H9 (cell line): ENCODE data around the gene HLA-DOB. TPM values are rescaled to one million over a fixed set of nuclear protein-coding genes. Genes with fewer than 3 reads are reported as not detected.

Experiments
- DNase-seq: peaks from one replicate; pipeline ENCODE4 v3.0.0-alpha.2; 2017
- H2AFZ ChIP-seq: one replicate; pipeline ENCODE4 v1.6.1; 2013; ENCODE audit warnings: mild to moderate bottlenecking, low read length, control low read depth, moderate library complexity
- H2AK5ac ChIP-seq: 2 replicates; pipeline ENCODE4 v1.6.1; 2013; ENCODE audit warnings: low read length, control low read depth, mixed read lengths; ENCODE audit not compliant: insufficient read length
- H2BK120ac ChIP-seq: one replicate; pipeline ENCODE4 v1.6.1; 2013; ENCODE audit warnings: low read depth, mild to moderate bottlenecking, low read length, control low read depth, inconsistent platforms; ENCODE audit not compliant: poor library complexity, severe bottlenecking
- H2BK12ac ChIP-seq: 2 replicates; pipeline ENCODE4 v1.6.1; 2013; ENCODE audit warnings: low read length, control low read depth, mixed read lengths, low read depth; ENCODE audit not compliant: insufficient read length
- H2BK15ac ChIP-seq: 2 replicates; pipeline ENCODE4 v1.6.1; 2013; ENCODE audit warnings: low read depth, low read length, control low read depth
- H2BK20ac ChIP-seq: one replicate; pipeline ENCODE4 v1.6.1; 2013; ENCODE audit warnings: low read depth, mild to moderate bottlenecking, low read length, control low read depth, inconsistent platforms; ENCODE audit not compliant: poor library complexity, severe bottlenecking
- H2BK5ac ChIP-seq: 2 replicates; pipeline ENCODE4 v1.6.1; 2013; ENCODE audit warnings: low read length, control low read depth, mixed read lengths; ENCODE audit not compliant: insufficient read length
- H3K14ac ChIP-seq: 2 replicates; pipeline ENCODE4 v1.6.1; 2013; ENCODE audit warnings: low read length, control low read depth; ENCODE audit not compliant: insufficient read depth
- H3K18ac ChIP-seq: 2 replicates; pipeline ENCODE4 v1.6.1; 2013; ENCODE audit warnings: low read depth, mild to moderate bottlenecking, mixed read lengths, low read length, control low read depth; ENCODE audit not compliant: insufficient read length
- H3K23ac ChIP-seq: 2 replicates; pipeline ENCODE4 v1.6.1; 2013; ENCODE audit warnings: low read length, control low read depth, mixed read lengths, low read depth; ENCODE audit not compliant: insufficient read length
- H3K23me2 ChIP-seq: 2 replicates; pipeline ENCODE4 v1.6.1; 2013; ENCODE audit warnings: low read depth, mild to moderate bottlenecking, mixed read lengths, low read length, control low read depth; ENCODE audit not compliant: insufficient read length, poor library complexity, severe bottlenecking
- H3K27ac ChIP-seq: 2 replicates; pipeline ENCODE4 v1.5.1; 2013; ENCODE audit warnings: low read length, control low read depth, mixed read lengths, low read depth; ENCODE audit not compliant: insufficient read length
- H3K27me3 ChIP-seq: 2 replicates; pipeline ENCODE4 v1.6.1; 2013; ENCODE audit warnings: low read length, control low read depth, inconsistent platforms; ENCODE audit not compliant: insufficient read depth
- H3K4ac ChIP-seq: 2 replicates; pipeline ENCODE4 v1.6.1; 2013; ENCODE audit warnings: low read depth, mild to moderate bottlenecking, control low read depth, inconsistent platforms, low read length, moderate library complexity
- H3K4me1 ChIP-seq: 2 replicates; pipeline ENCODE4 v1.6.1; 2013; ENCODE audit warnings: low read length, control low read depth, inconsistent platforms; ENCODE audit not compliant: insufficient read depth
- H3K4me2 ChIP-seq: 2 replicates; pipeline ENCODE4 v1.6.1; 2013; ENCODE audit warnings: low read length, control low read depth, mixed read lengths; ENCODE audit not compliant: insufficient read length, insufficient read depth
- H3K56ac ChIP-seq: 2 replicates; pipeline ENCODE4 v1.6.1; 2013; ENCODE audit warnings: low read depth, mild to moderate bottlenecking, mixed read lengths, low read length, control low read depth; ENCODE audit not compliant: insufficient read length
- H3K79me1 ChIP-seq: 2 replicates; pipeline ENCODE4 v1.6.1; 2013; ENCODE audit warnings: low read depth, mild to moderate bottlenecking, moderate library complexity, low read length, control low read depth, inconsistent platforms; ENCODE audit not compliant: insufficient read depth, poor library complexity, severe bottlenecking
- H3K79me2 ChIP-seq: 2 replicates; pipeline ENCODE4 v1.6.1; 2013; ENCODE audit warnings: low read length, control low read depth, inconsistent platforms; ENCODE audit not compliant: insufficient read depth
- H3K9ac ChIP-seq: 2 replicates; pipeline ENCODE4 v1.6.1; 2013; ENCODE audit warnings: low read length, control low read depth, mixed read lengths; ENCODE audit not compliant: insufficient read length; ENCODE audit errors: extremely low read depth
- H3K9me3 ChIP-seq: one replicate; pipeline ENCODE4 v1.6.1; 2013; ENCODE audit warnings: low read depth, low read length, inconsistent platforms; ENCODE audit not compliant: control insufficient read depth
- H3T11ph ChIP-seq: one replicate; pipeline ENCODE4 v1.6.1; 2013; ENCODE audit warnings: mild to moderate bottlenecking, low read length, control low read depth, inconsistent platforms
- H4K20me1 ChIP-seq: one replicate; pipeline ENCODE4 v1.6.1; 2013; ENCODE audit not compliant: control insufficient read depth, insufficient read length, insufficient read depth
- H4K5ac ChIP-seq: 2 replicates; pipeline ENCODE4 v1.6.1; 2013; ENCODE audit warnings: low read depth, mild to moderate bottlenecking, mixed read lengths, low read length, control low read depth; ENCODE audit not compliant: insufficient read length
- H4K8ac ChIP-seq: replicated peaks from 2 replicates; pipeline ENCODE4 v1.6.1; 2013; ENCODE audit warnings: low read length, control low read depth, mixed read lengths, low read depth; ENCODE audit not compliant: insufficient read length
- H4K91ac ChIP-seq: 2 replicates; pipeline ENCODE4 v1.6.1; 2013; ENCODE audit warnings: low read depth, mild to moderate bottlenecking, moderate library complexity, mixed read lengths, low read length, control low read depth; ENCODE audit not compliant: insufficient read length
- H3K27ac Mint-ChIP-seq, 3 experiments: 2 replicates in 2 of 3; 3 replicates in 1 of 3; pipeline ENCODE4 v1.8.0; 2020 to 2021; ENCODE audit warnings: mixed read lengths in 3 of 3, mild to moderate bottlenecking in 1 of 3, moderate library complexity in 1 of 3
- H3K27me3 Mint-ChIP-seq: 2 replicates; pipeline ENCODE4 v1.8.0; 2021; ENCODE audit warnings: low read depth, mild to moderate bottlenecking, moderate library complexity, mixed read lengths
- H3K36me3 Mint-ChIP-seq, 3 experiments: 2 replicates in 2 of 3; 3 replicates in 1 of 3; pipeline ENCODE4 v1.8.0; 2020 to 2021; ENCODE audit warnings: low read depth in 3 of 3, mixed read lengths in 3 of 3; ENCODE audit not compliant: insufficient read depth in 1 of 3
- H3K4me1 Mint-ChIP-seq, 2 experiments: 2 replicates each; pipeline ENCODE4 v1.8.0; 2020; ENCODE audit warnings: mixed read lengths in 2 of 2
- H3K4me3 Mint-ChIP-seq, 2 experiments: 2 replicates in 1 of 2; 3 replicates in 1 of 2; pipeline ENCODE4 v1.8.0; 2020 to 2021; ENCODE audit warnings: mild to moderate bottlenecking in 2 of 2, mixed read lengths in 2 of 2, moderate library complexity in 1 of 2
- H3K9me3 Mint-ChIP-seq, 2 experiments: 2 replicates in 1 of 2; 3 replicates in 1 of 2; pipeline ENCODE4 v1.8.0; 2020; ENCODE audit warnings: mild to moderate bottlenecking in 2 of 2, mixed read lengths in 2 of 2, moderate library complexity in 1 of 2
- CTCF ChIP-seq: fragments of 200-600 bp; sonication (generic); conservative IDR thresholded peaks from 3 replicates; pipeline ENCODE4 v1.8.0; 2021; ENCODE audit warnings: antibody characterized with exemption, mild to moderate bottlenecking
- WGBS: extraction: QIAGEN DNeasy Blood & Tissue Kit; methylation state at CpG from one replicate; pipeline ENCODE4 v1.1.7; 2013; ENCODE audit warnings: missing lambda C conversion rate, low lambda C conversion rate, mixed read lengths; ENCODE audit not compliant: insufficient read length; ENCODE audit errors: extremely low coverage; 5-methylcytosine and 5-hydroxymethylcytosine counted together
- total RNA-seq: library from RNA; stranded (reverse); gene quantifications from 2 replicates; pipeline ENCODE4 v1.2.1, GENCODE V29; 2021

The HLA-DOB gene
- total RNA-seq, 1 experiment from 2014 or later = 0.20 TPM

DNA sequence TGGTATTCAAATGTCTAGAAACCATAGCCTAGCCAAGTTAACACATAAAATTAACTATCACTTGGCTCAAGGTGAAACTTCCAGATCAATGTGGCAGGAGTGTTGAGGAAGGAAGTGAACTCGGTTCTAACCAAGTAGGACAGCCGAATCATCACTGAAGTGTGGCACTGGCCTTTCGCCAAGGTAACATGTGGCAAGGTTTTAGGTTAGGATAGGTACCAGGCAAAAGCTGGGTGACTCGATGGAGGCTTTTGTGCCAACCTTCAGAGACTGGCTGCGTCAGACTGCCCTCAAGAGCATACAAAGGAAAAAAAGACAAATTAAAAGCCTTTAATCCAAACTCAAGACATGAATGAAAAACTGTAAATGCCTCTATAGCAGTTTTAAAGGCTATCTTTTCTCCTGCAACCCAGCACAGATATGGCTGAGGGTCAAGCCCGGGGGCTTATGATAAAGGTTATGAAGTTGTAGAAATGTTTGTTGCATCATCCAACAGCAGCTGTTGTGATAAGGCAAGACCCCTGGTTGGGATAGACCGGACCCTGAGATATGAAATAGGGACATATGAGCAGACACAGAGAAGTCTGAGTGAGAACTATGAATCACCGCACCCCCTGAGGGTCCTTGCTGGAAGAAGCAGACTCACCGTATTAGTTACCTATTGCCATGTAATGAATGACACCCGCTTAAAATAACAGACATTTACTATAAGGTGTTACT is 49.1 kb upstream of the HLA-DOB start:
- no peak for TF ChIP-seq CTCF
- Histone ChIP-seq H3K9ac (no peak overlapping the region), H2AFZ (no peak overlapping the region), H4K91ac (no peak overlapping the region), H2BK15ac (no peak overlapping the region), H3K56ac (no peak overlapping the region), H3T11ph (no peak overlapping the region), H3K79me1 (no peaks in the 10 kb centered on the region), H4K5ac (no peak overlapping the region), H3K4ac (no peak overlapping the region), H4K8ac (no peak overlapping the region), H3K4me2 (no peak overlapping the region), H2AK5ac (no peak overlapping the region), H3K23me2 (no peaks in the 10 kb centered on the region), H3K23ac (no peak overlapping the region), H3K18ac (no peak overlapping the region), H2BK5ac (no peak overlapping the region), H2BK20ac (no peak overlapping the region), H3K9me3 (no peaks in the 10 kb centered on the region), H4K20me1 (no peaks in the 10 kb centered on the region), H3K79me2 (no peaks in the 10 kb centered on the region), H2BK120ac (no peak overlapping the region), H3K4me1 (no peaks in the 10 kb centered on the region), H2BK12ac (no peak overlapping the region), H3K27me3 (no peaks in the 10 kb centered on the region), H3K14ac (no peak overlapping the region), H3K27ac (no peak overlapping the region)
- H3K4me3 Mint-ChIP-seq = no peak overlapping the region
- H3K27me3 Mint-ChIP-seq = peaks cover 16% of the 10 kb centered on the region
- peaks cover 5 to 7% of the 10 kb centered on the region in 2 experiments for H3K4me1 Mint-ChIP-seq
- no peak for DNase-seq
- no peak overlapping the region for H3K27ac Mint-ChIP-seq
- no CpG with 5 or more reads among the region's 10 CpGs for WGBS
- no peaks in the 10 kb centered on the region for H3K9me3 Mint-ChIP-seq
- H3K36me3 Mint-ChIP-seq = no peaks in the 10 kb centered on the region
